AG08396 (cell line): ENCODE results near the gene BRCC3.
"Not testable (repeated sequence)": the region's sequence is repeated elsewhere in the genome, so short reads cannot be mapped to it uniquely, and the experiment has no call there.

Source experiments
- DNase-seq: peaks from one replicate; pipeline ENCODE4 v3.0.0; 2012; ENCODE audit warnings: low spot score, mixed read lengths

Gene BRCC3

GRCh38 chrX:155144926-155145325 lies 73.6 kb downstream of the BRCC3 start:
- no peak for DNase-seq

GRCh38 chrX:155147612-155148011 lies 76.3 kb downstream of the BRCC3 start:
- not testable (repeated sequence) for DNase-seq

- not testable (repeated sequence) for DNase-seq
Measured at GRCh38 chrX:155148166-155148565, 76.9 kb downstream of the BRCC3 start.

GRCh38 chrX:155148724-155149537 lies 77.6 kb downstream of the BRCC3 start:
- DNase-seq = peak; percentile 14

GRCh38 chrX:155169881-155170280 lies 98.6 kb downstream of the BRCC3 start:
- DNase-seq = no peak
